Measurements from ENCODE around the gene SKI. TPM values are rescaled to one million over a fixed set of nuclear protein-coding genes. Genes with fewer than 3 reads are reported as not detected.

Gene SKI
- total RNA-seq, 1 donor from 2014 or later = 66.2 TPM

GRCh38 chr1:2206813-2207487, 21.2 kb upstream of the SKI start:
- Histone ChIP-seq H3K4me3 (ENCODE audit: insufficient read depth, low read depth, low read length) (no peak overlapping the region), H3K4me1 (ENCODE audit: insufficient read depth, low read length) (peaks cover 45% of the 10 kb centered on the region), H2AFZ (ENCODE audit: low read depth, low read length) (no peak overlapping the region), H3K79me2 (ENCODE audit: insufficient read depth, low read length) (no peaks in the 10 kb centered on the region), H3K9ac (ENCODE audit: low read length) (no peak overlapping the region), H3K4me2 (ENCODE audit: low read length) (no peak overlapping the region), H3K27me3 (ENCODE audit: insufficient read depth, low read length) (no peaks in the 10 kb centered on the region), H3K36me3 (ENCODE audit: insufficient read depth, low read length) (no peaks in the 10 kb centered on the region), H3K9me3 (ENCODE audit: insufficient read depth, low read depth, low read length) (no peaks in the 10 kb centered on the region), H4K20me1 (ENCODE audit: insufficient read depth, low read length) (no peaks in the 10 kb centered on the region), H3K27ac (ENCODE audit: low read depth, low read length) (no peak overlapping the region)
- FAIRE-seq (no peak), DNase-seq (ENCODE audit: low read depth) (no peak)
- Mint-ChIP-seq H3K27ac (ENCODE audit: unreplicated experiment) (no peak overlapping the region), H3K36me3 (ENCODE audit: low read depth, unreplicated experiment) (peaks cover 3% of the 10 kb centered on the region), H3K9me3 (ENCODE audit: unreplicated experiment) (no peaks in the 10 kb centered on the region), H3K4me1 (ENCODE audit: low read depth, unreplicated experiment) (peaks cover 1% of the 10 kb centered on the region), H3K27me3 (ENCODE audit: low read depth, unreplicated experiment) (peaks cover 5% of the 10 kb centered on the region), H3K4me3 (ENCODE audit: unreplicated experiment) (no peak overlapping the region)
- TF ChIP-seq CTCF (IDR thresholded peaks at IDR 0.05; ENCODE audit: insufficient read depth, low read depth, low read length) (no peak), EZH2 (IDR thresholded peaks at IDR 0.05; ENCODE audit: insufficient read depth, low read length) (no peak)

DNA sequence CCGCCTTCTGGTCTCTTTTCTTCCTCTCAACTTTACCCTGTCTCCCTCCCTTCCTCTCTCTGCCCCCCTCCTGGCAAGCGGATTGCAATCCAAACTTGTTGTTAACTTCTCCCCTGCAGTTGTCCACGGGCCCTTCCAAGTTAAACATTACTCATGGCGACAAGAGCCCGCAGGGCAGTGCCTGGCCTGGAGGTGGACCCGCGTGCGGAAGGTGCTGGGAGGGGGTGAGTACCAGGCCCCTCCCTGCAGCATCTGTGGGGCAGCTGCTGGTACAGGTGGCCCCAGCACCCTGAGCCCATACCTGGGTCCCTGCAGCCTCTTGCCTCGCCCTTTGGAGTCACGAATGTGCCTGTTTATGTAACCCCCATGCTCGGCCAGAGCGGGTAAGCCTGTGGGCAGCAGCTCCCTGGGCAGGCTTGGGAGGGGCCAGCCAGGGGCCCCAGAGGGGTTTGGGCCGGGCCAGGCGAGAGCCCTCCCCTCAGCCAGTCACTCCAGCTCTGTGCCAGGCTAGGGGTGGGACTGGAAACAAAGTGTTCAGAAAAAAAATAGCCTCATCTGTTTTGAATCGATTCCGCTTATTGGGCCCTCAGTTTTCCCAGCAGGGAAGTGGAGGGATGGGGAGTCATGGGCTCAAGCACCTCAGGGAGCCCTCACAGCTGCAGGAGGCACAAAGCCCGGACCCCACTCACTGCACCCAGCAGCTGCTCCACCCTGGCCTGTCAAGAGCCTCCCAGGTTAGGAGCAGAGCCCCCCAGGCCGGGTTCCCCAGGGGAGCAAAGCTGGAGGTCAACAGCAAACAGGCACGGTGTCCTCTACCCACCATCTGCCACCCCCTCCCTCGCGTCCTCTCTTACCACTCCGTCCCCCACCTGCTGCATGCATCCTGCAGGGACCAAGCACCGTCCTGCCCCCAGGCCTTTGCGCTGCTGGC, 19.5 kb upstream of the SKI start:
- TF ChIP-seq CTCF (IDR thresholded peaks at IDR 0.05; ENCODE audit: insufficient read depth, low read depth, low read length) (no peak), EZH2 (IDR thresholded peaks at IDR 0.05; ENCODE audit: insufficient read depth, low read length) (no peak)
- Histone ChIP-seq H3K79me2 (ENCODE audit: insufficient read depth, low read length) (no peaks in the 10 kb centered on the region), H3K27ac (ENCODE audit: low read depth, low read length) (peak overlapping the region; percentile 30), H3K4me2 (ENCODE audit: low read length) (peak overlapping the region; percentile 76), H3K36me3 (ENCODE audit: insufficient read depth, low read length) (no peaks in the 10 kb centered on the region), H3K27me3 (ENCODE audit: insufficient read depth, low read length) (no peaks in the 10 kb centered on the region), H4K20me1 (ENCODE audit: insufficient read depth, low read length) (no peaks in the 10 kb centered on the region), H2AFZ (ENCODE audit: low read depth, low read length) (no peak overlapping the region), H3K9ac (ENCODE audit: low read length) (peak overlapping the region; percentile 29), H3K9me3 (ENCODE audit: insufficient read depth, low read depth, low read length) (no peaks in the 10 kb centered on the region), H3K4me3 (ENCODE audit: insufficient read depth, low read depth, low read length) (no peak overlapping the region), H3K4me1 (ENCODE audit: insufficient read depth, low read length) (peaks cover 62% of the 10 kb centered on the region)
- no peak overlapping the region for H3K27ac Mint-ChIP-seq (ENCODE audit: unreplicated experiment)
- H3K4me1 Mint-ChIP-seq (ENCODE audit: low read depth, unreplicated experiment) = peaks cover 3% of the 10 kb centered on the region
- no peaks in the 10 kb centered on the region for H3K9me3 Mint-ChIP-seq (ENCODE audit: unreplicated experiment)
- FAIRE-seq = no peak
- peaks cover 5% of the 10 kb centered on the region for H3K27me3 Mint-ChIP-seq (ENCODE audit: low read depth, unreplicated experiment)
- H3K4me3 Mint-ChIP-seq (ENCODE audit: unreplicated experiment) = no peak overlapping the region
- H3K36me3 Mint-ChIP-seq (ENCODE audit: low read depth, unreplicated experiment) = peaks cover 3% of the 10 kb centered on the region
- peak; percentile 83 for DNase-seq (ENCODE audit: low read depth)

Measured in astrocyte (in vitro differentiated cells and primary cell).